ENCODE measurements around the gene C2orf72.

Gene C2orf72

GRCh38 chr2:231028889-231029288 is 8.4 kb upstream of the C2orf72 start:
- in situ Hi-C loops (cut with MboI; ENCODE audit: low sequenced_read_pairs), result no loop called here
- H3K4me1 ChIP-seq, result no peaks in the 10 kb centered on the region
- no peak for DNase-seq (ENCODE audit: low spot score in 2 of 2)
- no peak overlapping the region for H3K4me3 ChIP-seq
- peaks cover 1% of the 10 kb centered on the region for H3K27me3 ChIP-seq (ENCODE audit: low read depth)
- H3K9me3 ChIP-seq, result no peaks in the 10 kb centered on the region
- no peaks in the 10 kb centered on the region for H3K36me3 ChIP-seq (replicated peaks)

- Histone ChIP-seq H3K4me1 (no peaks in the 10 kb centered on the region), H3K27me3 (ENCODE audit: low read depth) (peaks cover 8% of the 10 kb centered on the region), H3K36me3 (replicated peaks) (no peaks in the 10 kb centered on the region), H3K4me3 (no peak overlapping the region), H3K9me3 (no peaks in the 10 kb centered on the region)
- no peak for DNase-seq (ENCODE audit: low spot score in 2 of 2)
- in situ Hi-C loops (cut with MboI; ENCODE audit: low sequenced_read_pairs), result no loop called here
Observed at GRCh38 chr2:231029563-231029962, 7.8 kb upstream of the C2orf72 start.

DNA sequence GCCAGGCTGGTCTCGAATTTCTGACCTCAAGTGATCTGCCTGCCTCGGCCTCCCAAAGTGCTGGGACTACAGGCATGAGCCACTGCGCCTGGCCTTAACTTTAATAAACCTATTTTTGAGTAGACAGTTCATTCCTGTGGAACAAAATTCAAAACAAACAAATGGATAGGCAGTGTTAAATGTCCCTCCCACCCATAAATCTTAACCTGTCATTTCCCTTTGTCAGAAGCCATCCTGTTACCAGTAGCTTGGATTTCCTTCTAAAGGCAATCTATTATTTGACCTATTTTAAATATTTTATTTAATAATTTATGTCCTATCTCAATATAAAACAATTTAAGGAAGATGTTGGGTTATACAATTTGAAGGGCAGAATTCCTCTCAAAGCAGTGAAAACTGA is 6.6 kb upstream of the C2orf72 start:
- H3K9me3 ChIP-seq, result no peaks in the 10 kb centered on the region
- no peak for DNase-seq (ENCODE audit: low spot score in 2 of 2)
- H3K36me3 ChIP-seq (replicated peaks), result no peaks in the 10 kb centered on the region
- no peaks in the 10 kb centered on the region for H3K4me1 ChIP-seq
- H3K27me3 ChIP-seq (ENCODE audit: low read depth), result peaks cover 19% of the 10 kb centered on the region
- in situ Hi-C loops (cut with MboI; ENCODE audit: low sequenced_read_pairs), result no loop called here
- no peak overlapping the region for H3K4me3 ChIP-seq

- in situ Hi-C loops (cut with MboI; ENCODE audit: low sequenced_read_pairs), result no loop called here
- no peaks in the 10 kb centered on the region for H3K4me1 ChIP-seq
- no peaks in the 10 kb centered on the region for H3K36me3 ChIP-seq (replicated peaks)
- H3K27me3 ChIP-seq (ENCODE audit: low read depth), result peaks cover 27% of the 10 kb centered on the region
- no peaks in the 10 kb centered on the region for H3K9me3 ChIP-seq
- no peak overlapping the region for H3K4me3 ChIP-seq
- DNase-seq (ENCODE audit: low spot score in 2 of 2), result no peak
Observed at GRCh38 chr2:231032575-231033140, 4.7 kb upstream of the C2orf72 start.

DNA sequence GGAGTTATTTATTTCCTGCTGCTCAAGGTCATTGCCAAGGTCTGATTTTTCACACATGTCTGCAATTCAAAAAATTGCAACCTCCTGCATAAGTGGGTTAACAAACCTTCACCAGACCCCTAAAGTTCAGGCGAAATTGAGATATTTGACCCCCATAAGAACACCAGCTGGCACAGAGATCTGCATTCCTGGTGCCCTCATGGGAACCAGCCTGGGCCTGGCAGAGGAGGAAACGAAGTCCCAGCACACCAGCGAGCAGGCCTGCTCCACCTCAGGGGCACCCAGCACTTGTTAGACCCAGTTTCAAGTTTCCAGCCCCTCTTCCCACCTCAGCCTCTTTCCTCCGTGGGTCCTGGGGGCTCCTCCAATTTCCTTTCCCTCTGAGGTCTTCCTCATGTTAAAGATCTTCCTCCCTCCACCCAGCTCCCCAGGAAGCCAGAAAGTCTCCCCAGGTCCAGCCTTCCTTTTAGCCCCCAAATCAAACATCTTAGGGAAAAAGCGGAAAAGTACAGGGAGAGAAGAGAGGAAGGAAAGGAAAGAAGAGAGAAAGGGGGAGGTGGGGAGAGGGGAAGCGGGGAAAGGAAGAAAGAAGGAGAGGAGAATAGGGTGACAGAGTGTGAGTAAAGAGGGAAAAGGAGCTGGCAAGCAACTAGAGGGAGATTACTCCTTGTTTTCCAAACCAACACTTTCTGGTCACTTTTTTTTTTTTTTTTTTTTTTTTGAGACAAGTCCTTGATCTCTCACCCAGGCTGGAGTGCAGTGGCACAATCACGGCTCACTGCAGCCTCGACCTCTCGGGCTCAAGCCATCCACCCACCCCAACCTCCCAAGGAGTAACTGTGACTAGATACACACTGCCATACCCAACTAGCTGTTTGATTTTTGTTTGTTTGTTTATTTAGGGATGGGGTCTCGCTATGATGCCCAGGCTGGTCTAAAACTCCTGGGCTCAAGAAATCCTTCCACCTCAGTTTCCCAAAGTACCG is 3.9 kb upstream of the C2orf72 start:
- Histone ChIP-seq H3K9me3 (no peaks in the 10 kb centered on the region), H3K36me3 (replicated peaks) (no peaks in the 10 kb centered on the region), H3K4me1 (no peaks in the 10 kb centered on the region), H3K4me3 (no peak overlapping the region), H3K27me3 (ENCODE audit: low read depth) (peaks cover 27% of the 10 kb centered on the region)
- no peak for DNase-seq (ENCODE audit: low spot score in 2 of 2)
- in situ Hi-C loops (cut with MboI; ENCODE audit: low sequenced_read_pairs), result no loop called here

DNA sequence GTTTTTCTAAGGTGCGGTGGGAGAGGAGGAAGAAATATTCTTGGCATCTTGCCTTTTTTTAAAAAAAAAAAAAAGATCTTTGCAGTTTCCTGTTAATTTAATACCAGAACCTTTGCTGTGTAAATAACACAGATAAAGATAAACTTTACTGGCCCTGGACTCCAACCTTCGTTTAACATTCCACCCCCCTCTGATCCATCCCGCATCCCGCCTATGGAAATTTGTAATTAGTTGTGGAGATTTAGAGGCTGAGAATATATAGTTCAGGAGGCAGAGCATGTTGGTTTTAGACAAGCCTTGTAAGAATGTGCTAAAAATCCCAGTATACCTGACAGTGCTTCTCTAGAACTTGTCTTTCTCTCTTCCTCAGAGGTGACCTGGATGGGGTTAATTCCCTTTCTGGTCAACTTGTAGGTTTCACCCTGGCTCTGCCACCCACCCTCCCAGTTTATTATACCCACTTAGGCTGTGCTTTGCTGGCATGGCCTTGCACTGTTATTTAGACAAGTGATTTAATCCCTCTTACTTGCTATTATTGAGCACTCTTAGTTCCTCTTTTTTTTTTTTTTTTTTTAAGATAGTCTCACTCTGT is 2.9 kb upstream of the C2orf72 start:
- Histone ChIP-seq H3K27me3 (ENCODE audit: low read depth) (peaks cover 27% of the 10 kb centered on the region), H3K4me3 (no peak overlapping the region), H3K36me3 (replicated peaks) (no peaks in the 10 kb centered on the region), H3K4me1 (no peaks in the 10 kb centered on the region), H3K9me3 (no peaks in the 10 kb centered on the region)
- DNase-seq (ENCODE audit: low spot score in 2 of 2), result no peak
- in situ Hi-C loops (cut with MboI; ENCODE audit: low sequenced_read_pairs), result no loop called here

GRCh38 chr2:231036131-231036530 is 1.2 kb upstream of the C2orf72 start:
- no peak for DNase-seq (ENCODE audit: low spot score in 2 of 2)
- Histone ChIP-seq H3K4me1 (no peaks in the 10 kb centered on the region), H3K4me3 (no peak overlapping the region), H3K36me3 (replicated peaks) (no peaks in the 10 kb centered on the region), H3K27me3 (ENCODE audit: low read depth) (peaks cover 27% of the 10 kb centered on the region), H3K9me3 (no peaks in the 10 kb centered on the region)
- in situ Hi-C loops (cut with MboI; ENCODE audit: low sequenced_read_pairs), result no loop called here

- Histone ChIP-seq H3K9me3 (no peaks in the 10 kb centered on the region), H3K36me3 (replicated peaks) (no peaks in the 10 kb centered on the region), H3K4me1 (no peaks in the 10 kb centered on the region), H3K27me3 (ENCODE audit: low read depth) (peaks cover 27% of the 10 kb centered on the region), H3K4me3 (no peak overlapping the region)
- in situ Hi-C loops (cut with MboI; ENCODE audit: low sequenced_read_pairs), result no loop called here
- DNase-seq (ENCODE audit: low spot score in 2 of 2), result no peak
Observed at GRCh38 chr2:231036578-231037106, 681 bp upstream of the C2orf72 start.

DNA sequence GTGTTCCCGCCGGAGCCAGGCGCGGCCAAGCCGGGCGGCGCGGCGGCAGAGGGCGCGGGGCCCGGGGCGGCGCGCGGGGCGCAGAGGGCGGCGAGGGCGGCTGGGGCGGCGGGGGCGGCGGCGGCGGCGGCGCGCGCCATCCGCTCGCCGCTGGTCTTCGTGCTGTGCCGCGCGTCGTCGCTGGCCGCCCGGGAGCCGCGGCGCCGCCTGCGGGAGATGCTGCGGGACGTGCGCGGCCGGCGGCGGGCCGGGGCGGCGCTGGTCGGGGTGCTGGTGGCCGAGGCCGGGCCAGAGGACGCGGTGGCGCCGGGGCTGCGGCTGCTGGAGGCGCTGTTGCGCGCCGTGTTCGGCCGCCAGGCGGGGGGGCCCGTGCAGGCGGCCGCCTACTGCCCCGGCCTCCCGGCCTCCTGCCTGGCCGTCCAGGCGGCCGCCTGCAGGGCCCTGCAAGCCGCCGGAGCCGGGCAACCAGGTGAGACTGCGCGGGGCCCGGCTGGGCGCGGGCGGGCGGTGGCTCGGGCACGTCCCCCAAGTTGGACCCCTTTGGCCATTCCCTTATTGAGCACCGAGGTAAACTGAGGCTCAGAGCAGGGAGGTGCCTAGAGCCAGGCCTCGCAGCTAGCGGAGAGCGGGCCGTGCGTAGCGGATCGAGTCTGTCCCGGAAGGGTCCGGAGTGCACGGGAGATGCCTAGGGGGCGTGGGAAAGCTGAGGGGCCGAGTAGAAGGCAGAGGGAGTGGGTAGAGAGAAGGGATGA is 584 bp downstream of the C2orf72 start:
- no peaks in the 10 kb centered on the region for H3K4me1 ChIP-seq
- in situ Hi-C loops (cut with MboI; ENCODE audit: low sequenced_read_pairs), result no loop called here
- H3K36me3 ChIP-seq (replicated peaks), result no peaks in the 10 kb centered on the region
- peaks cover 27% of the 10 kb centered on the region for H3K27me3 ChIP-seq (ENCODE audit: low read depth)
- H3K4me3 ChIP-seq, result peak overlapping the region; percentile 24
- no peaks in the 10 kb centered on the region for H3K9me3 ChIP-seq
- DNase-seq (ENCODE audit: low spot score in 2 of 2), result peak in 1 of 2 experiments; percentile 38

DNA sequence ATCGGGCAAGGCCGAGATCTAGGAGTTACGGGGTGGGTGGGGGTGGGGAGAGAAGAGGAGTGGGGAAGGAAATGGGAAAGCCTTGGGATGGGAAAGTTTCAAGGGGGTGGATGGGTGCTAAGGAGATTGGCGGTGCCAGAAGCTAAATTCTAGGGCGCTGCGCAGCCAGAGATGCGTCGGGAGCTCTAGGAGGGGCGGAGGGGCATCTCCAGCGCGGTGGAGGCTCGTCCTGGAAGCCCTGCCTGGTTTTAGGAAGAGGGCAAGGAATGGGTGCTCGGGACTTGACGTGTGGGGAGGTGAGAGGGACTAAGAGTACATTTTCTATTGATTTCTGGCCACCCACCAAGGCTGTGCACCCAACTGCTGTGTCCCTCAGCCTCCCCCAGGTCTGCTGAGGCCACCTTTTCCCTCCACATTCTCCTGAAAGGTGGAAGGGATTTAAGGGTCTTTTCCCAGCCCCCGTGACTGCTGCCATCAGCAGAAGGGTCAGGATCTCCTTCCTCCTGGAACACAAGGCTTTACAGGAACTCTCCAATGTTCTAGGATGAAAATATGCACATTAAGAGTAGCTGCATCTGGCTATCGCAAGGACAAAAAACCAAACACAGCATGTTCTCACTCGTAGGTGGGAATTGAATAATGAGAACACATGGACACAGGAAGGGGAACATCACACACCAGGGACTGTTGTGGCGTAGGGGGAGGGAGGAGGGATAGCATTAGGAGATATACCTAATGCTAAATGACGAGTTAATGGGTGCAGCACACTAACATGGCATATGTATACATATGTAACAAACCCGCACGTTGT is 1.4 kb downstream of the C2orf72 start:
- no peak for DNase-seq (ENCODE audit: low spot score in 2 of 2)
- in situ Hi-C loops (cut with MboI; ENCODE audit: low sequenced_read_pairs), result no loop called here
- H3K27me3 ChIP-seq (ENCODE audit: low read depth), result peaks cover 27% of the 10 kb centered on the region
- H3K4me3 ChIP-seq, result peak overlapping the region; percentile 24
- H3K36me3 ChIP-seq (replicated peaks), result no peaks in the 10 kb centered on the region
- H3K9me3 ChIP-seq, result no peaks in the 10 kb centered on the region
- no peaks in the 10 kb centered on the region for H3K4me1 ChIP-seq

GRCh38 chr2:231039294-231039664 is 2.0 kb downstream of the C2orf72 start:
- DNase-seq (ENCODE audit: low spot score in 2 of 2), result no peak
- Histone ChIP-seq H3K27me3 (ENCODE audit: low read depth) (peaks cover 22% of the 10 kb centered on the region), H3K4me1 (no peaks in the 10 kb centered on the region), H3K36me3 (replicated peaks) (no peaks in the 10 kb centered on the region), H3K9me3 (no peaks in the 10 kb centered on the region), H3K4me3 (no peak overlapping the region)
- in situ Hi-C loops (cut with MboI; ENCODE audit: low sequenced_read_pairs), result no loop called here

DNA sequence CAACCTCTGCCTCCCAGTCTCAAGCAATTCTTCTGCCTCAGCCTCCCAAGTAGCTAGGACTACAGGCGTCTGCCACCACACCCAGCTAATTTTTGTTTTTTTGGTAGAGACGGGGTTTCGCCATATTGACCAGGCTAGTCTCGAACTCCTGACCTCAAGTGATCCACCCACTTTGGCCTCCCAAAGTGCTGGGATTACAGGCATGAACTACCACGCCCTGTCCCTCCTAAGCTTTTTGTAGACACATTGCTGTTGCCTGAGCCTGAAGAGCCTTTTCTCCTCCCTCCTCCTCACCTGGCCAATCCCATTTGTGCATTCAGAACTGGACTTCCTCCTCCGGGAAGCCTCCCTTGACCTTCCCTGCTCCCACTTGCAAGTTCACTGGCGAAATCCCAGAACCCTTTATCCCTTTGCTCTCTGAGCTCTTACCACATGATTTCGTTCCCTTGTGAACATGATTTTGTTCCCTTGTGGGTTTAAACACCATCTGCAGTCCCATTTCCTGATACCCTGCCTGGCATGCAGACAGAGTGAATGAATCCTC is 2.6 kb downstream of the C2orf72 start:
- H3K9me3 ChIP-seq, result no peaks in the 10 kb centered on the region
- in situ Hi-C loops (cut with MboI; ENCODE audit: low sequenced_read_pairs), result no loop called here
- H3K4me1 ChIP-seq, result no peaks in the 10 kb centered on the region
- H3K4me3 ChIP-seq, result no peak overlapping the region
- no peaks in the 10 kb centered on the region for H3K36me3 ChIP-seq (replicated peaks)
- no peak for DNase-seq (ENCODE audit: low spot score in 2 of 2)
- H3K27me3 ChIP-seq (ENCODE audit: low read depth), result peaks cover 17% of the 10 kb centered on the region

All from HAP-1 (cell line).